Fibroblast of skin of left biceps (primary cell): ENCODE data around the gene CPA5.

Source experiments
- DNase-seq, 2 experiments: peaks; one replicate each; pipeline ENCODE4 v3.0.0-alpha.2; 2013; ENCODE audit warnings: low read depth in 2 of 2

The CPA5 gene

DNA sequence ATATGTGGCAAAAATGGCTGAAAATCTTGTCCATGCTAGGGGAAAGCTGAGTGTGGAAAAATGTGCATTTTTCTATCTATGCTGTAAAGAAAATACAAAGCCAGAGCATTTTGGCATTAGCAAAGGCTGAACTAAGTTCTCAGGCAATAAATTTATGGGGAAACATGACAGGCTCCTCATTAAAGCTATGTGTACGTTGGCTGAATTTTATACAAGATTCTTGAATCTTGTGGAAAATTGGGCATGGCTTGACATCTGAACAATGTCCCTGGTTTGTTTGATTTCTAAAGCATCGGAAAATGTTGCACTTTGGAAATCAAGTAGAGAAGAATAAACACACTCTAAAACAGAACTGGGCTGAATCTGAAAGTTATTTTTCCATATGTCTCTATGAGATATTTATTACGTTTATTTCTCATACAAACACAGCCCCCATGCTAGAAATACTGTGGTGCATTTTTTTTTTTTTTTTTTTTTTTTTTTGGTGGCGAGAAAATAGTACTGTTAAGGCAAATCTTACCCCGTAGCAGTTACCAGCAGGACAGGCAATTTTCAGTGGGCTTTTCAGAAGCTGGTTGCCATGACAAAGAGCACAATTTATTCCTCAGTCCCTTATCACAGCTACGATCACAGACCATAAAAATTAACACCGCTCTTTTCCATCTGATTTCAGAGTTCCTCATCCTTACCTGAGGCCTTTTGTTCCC is 52.6 kb downstream of the CPA5 start:
- peak in 1 of 2 experiments; percentile 41 for DNase-seq

DNA sequence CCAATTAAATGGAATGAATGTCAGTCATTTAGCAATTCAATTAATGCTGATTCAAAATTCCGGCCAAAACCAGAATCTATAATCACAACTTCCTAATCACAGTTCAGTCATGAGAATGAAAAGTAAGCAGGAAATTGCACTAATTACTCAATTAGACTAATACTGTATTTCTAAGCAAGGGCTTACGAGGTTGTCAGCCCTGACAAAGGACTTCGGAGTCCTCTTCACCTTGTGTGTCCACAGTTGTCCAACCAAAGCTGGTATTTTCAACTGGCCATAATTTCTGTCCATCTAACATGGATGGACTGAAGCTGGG is 53.1 kb downstream of the CPA5 start:
- no peak for DNase-seq

DNA sequence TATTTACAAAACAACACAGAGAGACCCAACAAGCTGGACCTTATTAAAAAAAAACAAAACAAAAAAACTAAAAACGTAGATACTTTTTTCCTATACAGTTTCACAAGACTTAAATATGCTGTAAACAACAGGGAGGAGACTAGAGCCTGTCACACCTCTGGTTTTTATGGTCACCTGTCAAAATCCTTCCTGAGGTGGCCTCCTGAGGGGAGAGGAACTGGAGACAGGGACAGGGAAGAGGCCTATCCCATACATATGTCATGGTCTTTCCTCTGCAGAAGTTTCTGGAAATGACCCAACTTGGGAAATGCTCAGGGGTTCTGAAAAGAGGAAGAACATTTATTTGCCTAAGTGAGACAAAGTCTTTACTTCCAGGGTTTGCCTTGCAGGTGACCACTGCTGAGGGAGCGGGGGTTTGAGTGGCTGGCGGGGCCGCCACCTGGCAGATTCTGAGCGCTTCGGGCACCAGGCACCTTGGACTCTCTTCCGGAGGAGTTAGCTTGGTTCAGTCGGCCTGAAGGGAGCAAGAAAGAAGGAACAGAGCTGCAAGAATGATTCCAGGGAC is 54.0 kb downstream of the CPA5 start:
- no peak for DNase-seq

DNA sequence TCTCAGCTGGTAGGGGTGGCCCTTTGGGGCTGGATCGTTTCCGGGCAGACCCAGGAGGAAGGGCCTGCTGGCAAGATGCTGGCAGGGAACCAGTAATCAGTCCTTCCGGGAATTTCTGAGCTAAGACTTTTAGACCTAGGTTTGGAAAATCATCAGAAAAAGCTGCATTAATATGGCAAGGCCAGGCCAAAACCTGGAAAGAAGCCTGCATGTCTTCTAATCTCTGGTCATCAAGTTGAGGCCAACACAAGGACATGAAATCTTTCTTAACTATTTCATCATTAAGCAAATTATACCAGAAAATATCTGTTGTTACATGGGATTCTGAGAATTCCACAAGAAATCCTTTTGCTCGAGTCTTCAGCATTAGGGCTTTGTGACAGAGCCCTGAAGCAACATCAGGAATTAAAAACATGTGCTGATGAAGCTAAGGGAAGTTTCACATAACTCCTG is 55.5 kb downstream of the CPA5 start:
- DNase-seq: peak; percentile 90 to 94

DNA sequence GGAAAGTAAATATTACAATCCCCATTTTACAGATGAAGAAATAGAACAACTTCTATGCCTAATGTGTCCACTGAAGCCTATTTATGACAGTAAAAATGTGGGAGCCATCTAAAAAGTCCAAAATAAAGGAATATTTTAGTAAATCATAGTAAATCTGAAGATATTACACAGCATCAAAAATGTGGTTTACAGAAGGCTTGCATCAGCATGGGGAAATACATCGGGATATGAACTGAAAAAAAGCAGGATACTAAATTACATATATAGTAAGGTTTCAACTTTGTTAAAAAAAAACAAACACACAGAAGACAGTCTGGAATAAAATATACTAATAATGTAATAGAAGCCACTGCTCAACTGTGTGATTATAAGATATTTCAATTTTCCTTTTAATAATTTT is 56.5 kb downstream of the CPA5 start:
- no peak for DNase-seq

DNA sequence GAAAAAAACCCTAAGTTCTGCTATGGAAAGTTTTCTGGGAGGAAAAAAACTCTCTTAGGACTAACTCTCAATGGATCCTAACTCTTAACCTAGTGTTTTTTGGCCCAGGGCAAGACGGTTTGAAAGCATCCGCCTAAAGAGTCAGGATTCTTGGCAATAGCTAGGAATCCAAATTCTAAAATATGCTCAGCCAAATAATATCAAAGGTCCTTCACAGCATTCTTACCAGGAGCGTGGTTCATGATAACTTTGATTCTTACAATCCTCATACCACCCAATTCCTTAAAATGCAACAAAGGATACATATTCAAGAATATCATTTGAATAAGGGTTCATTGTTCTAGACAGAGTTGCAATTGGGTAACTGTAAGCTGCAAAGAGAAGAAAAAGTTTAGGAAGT is 57.0 kb downstream of the CPA5 start:
- no peak for DNase-seq

DNA sequence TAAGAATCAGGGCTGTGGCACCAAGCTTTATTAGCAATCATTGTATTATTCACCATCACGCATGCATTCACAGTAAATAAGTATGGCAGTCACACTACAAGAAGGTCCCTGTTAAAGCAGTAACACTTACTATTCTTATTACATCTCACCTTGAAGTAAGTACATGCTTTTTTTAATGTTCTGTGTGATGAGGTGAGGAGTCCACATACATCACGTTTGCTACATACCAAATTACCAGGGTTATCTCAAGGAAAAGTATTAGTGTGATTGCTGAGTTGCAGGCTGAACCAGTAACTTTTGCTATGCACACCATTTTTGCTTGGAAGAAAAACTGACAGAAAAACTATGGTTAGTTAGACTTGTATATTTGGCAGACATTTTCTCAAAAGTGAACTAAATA is 60.4 kb downstream of the CPA5 start:
- no peak for DNase-seq

DNA sequence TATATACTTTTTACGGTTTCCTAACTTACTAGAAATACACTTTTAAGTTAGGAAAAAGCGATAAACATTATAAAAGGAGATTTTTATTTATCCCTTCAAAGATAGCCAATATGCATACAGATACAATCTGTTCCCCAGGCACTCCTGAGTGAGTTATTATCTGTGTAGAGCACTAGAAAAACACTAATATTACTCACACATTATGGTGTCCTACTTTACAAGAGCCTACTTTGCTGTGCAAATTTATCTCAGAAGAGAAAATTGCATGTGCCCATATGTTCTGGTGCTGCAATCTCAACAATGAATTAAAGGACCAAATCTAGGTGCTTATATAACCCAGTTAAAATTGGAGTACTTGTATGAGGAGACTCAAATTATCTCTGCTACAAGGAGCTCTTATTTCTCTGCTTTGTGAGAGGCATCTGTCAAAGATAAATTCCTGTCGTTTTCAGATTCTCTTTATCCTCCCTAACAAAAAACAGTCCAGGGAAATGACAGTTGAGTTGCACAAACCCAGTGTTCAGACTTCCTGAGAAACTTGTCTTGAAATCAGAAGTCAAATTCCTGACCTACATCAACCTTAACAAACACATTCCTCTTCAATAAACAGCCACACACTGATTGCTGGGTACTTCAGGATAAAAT is 64.6 kb downstream of the CPA5 start:
- no peak for DNase-seq

DNA sequence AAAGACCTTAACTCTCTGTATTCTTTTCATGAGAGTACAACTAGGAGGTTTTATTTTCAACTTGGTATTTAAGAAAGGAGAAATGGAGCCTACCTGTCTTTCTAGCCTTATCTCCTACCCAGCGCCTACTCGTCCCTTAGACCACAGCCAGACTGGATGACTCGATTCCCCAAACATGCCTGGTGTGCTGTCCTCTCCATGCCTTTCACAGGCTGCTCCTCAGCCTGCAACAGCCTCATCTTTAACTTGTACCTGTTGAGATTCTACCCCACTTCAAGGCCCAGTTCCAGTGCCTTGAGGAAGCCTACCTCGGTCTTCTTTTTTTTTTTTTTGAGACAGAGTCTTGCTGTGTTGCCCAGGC is 65.1 kb downstream of the CPA5 start:
- DNase-seq: no peak

DNA sequence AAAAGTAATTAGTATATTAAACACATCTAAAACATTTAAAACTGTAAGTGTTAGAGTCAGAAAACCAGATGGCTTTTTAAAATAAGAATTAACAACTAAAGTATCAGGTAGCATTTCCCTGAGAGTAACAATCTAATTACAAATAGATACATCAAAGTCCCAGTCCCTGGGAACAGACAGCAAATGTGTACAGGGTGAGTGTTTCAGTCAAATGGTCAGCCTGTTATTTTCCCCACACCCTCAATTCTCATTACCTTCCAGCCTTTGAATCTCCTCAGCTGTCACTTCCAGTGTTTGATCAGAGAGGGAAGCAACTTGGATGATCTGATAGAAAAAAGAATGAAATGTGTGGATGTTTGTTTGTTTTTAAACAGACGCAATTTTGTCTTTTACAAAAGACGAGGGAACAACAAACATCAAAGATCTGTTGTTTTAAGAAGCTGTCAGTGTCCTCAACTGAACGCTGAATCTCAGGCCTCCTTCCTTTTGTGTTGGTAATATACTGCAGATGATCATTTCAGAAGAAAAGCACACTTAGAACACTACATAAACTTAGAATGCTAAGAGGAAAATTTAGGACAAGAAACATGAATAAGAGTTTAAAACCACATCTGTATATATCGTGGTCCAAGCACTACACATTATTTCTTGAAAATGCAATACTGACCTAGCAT is 66.4 kb downstream of the CPA5 start:
- no peak for DNase-seq

DNA sequence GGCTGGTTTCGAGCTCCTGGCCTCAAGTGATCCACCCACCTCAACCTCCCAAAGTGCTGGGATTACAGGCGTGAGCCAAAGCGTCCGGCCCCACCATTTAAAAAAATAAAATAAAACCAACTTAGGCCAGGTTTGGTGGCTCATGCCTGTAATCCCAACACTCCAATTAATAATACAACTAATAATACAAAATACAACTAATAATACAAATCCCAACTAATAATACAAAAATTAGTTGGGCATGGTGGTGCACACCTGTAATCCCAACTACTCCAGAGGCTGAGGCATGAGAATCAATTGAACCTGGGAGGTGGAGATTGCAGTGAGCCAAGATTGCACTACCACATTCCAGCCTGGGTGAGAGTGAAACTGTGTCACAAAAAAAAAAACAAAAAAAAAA is 68.6 kb downstream of the CPA5 start:
- no peak for DNase-seq

DNA sequence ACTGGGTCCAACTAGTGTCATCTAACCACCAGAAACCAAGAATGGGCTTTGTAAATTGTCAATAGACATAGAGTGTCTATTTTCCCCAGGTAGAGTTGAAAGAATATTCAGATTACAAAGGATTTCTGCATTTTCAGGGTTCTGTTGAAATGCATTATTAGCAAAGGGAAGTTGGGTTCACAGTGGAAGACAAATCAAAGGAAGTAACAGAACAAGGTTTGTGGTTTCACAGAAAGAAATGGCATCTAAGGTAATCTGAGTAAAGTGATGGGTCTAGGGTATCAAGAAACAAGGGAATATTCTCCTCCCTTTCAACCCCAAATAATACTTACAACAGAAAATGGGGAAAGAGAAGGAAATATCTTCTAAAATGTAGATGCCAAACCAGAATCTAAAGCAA is 70.4 kb downstream of the CPA5 start:
- DNase-seq: no peak

DNA sequence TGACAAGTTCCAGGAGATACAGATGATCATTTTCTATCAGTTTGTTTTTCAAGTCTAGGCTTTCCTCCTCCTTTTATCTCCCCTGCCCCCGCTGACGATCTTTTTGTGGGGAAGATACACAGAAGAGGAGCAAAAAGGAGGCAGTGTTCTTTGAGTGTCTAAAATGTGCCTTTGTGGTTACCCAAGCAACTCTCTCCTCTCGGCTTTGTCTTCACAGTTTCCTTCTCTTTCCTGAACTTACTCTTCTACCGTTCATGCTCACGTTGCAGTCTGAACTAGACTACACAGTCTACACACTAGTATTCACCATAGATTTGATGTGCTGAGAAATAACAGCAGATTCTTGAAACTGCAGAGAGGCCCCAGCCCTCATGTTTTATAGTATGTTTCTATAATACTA is 72.6 kb downstream of the CPA5 start:
- no peak for DNase-seq

DNA sequence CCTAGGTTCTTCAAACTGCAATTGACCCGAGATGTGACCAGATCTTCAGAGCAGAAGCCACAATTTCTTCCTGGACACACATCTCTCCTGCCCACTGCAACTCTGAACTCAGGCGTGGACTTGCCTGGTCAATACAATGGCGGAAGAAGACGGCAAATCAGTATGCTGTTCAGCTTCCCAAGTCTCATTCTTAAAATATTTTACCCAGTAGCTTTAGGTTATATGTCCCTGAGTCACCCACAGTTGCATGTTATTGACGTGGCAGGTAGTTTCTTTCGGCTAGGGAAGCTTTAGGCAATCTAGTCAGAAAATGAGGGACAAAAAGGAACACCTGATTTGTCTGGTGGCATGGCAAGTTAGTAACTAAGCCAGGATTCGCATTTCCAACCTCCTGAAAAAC is 73.7 kb downstream of the CPA5 start:
- no peak for DNase-seq
